DMS53 treated with DMSO at 0.1 percent for 48 hours (cell line): ENCODE results near the gene TM9SF4.
"Not testable (repeated sequence)": the region's sequence is repeated elsewhere in the genome, so short reads cannot be mapped to it uniquely, and the experiment has no call there.

Source experiments
- DNase-seq: peaks from one replicate; lab custom pipeline; 2025; ENCODE audit not compliant: unreplicated experiment; lab: John Stamatoyannopoulos, UW

The TM9SF4 gene

DNA sequence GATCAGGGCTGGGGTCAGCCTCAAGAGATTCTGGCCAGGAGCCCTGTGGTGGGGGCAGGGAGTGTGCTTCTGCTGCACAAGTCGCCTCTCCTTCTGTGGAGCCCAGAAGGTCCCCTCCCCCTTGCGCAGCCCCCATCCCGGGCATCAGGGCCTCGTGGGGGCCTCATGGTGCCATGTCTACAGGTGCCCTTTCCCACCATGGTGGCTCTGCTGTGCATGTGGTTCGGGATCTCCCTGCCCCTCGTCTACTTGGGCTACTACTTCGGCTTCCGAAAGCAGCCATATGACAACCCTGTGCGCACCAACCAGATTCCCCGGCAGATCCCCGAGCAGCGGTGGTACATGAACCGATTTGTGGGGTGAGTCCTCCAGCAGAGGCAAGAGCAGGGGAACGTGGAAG, 48.1 kb downstream of the TM9SF4 start:
- DNase-seq = no peak

DNA sequence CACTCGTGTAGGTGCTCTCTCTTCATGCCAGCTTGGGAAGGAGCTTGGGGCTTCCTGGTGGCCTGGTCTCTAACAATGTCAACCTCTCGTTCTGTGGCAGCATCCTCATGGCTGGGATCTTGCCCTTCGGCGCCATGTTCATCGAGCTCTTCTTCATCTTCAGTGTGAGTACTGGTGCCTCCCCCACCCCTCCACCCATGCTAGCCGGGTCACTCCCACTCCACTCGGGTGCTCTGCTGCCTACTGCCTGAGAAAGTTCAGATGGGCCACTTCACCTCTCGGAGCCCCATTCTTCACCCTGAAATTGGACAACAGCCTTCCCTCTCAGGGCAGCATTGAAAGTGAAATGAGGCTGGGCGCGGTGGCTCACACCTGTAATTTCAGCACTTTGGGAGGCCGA, 48.8 kb downstream of the TM9SF4 start:
- no peak for DNase-seq

DNA sequence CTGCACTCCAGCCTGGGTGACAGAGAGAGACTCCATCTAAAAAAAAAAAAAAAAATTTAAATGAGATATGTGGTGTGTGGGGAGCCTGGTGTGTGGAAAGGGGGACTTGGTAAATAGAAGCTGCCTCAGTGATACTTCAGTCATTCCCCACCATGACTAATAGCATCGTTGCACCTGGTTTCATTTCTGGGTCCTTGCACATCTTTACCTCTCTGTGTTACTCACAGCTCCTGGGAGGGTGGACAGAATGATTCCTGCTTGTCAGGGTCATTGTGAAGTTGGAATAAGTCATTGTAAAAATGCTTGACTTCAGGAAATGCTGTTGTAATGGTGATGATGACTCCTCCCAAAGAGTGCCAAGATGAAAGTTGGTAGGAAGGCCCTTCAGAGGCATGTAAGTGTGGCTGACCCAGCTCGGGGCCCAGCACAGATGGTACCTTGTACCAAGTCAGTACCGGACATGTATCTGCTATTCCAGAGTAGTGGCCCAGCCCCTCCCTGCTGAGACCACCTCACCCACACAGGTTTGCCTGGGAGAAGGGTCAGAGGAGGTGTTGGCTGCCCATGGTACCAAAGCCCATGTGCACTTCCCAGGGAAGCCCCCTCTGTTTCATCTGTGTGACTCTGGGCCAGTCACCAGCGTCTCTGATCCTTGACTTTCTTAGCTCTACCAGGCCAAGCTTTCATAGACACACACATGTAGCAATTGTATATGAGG, 49.6 kb downstream of the TM9SF4 start:
- no peak for DNase-seq

DNA sequence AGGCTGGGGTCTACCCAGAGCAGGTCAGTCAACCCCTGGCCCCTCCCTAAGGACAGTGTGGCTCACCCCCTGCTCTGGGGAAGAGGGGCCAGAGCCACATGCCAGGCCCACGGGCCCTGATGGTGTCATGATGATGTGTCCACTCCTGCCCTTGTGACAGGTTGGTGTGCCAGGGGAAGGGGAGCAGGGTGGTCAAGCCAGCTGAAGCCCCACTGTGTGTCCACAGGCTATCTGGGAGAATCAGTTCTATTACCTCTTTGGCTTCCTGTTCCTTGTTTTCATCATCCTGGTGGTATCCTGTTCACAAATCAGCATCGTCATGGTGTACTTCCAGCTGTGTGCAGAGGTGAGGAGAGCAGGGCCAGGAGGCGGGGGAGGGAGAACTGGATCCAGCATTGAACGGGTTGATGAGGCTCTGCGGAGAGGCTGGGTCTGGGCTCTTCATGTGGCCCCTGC, 50.3 kb downstream of the TM9SF4 start:
- no peak for DNase-seq

DNA sequence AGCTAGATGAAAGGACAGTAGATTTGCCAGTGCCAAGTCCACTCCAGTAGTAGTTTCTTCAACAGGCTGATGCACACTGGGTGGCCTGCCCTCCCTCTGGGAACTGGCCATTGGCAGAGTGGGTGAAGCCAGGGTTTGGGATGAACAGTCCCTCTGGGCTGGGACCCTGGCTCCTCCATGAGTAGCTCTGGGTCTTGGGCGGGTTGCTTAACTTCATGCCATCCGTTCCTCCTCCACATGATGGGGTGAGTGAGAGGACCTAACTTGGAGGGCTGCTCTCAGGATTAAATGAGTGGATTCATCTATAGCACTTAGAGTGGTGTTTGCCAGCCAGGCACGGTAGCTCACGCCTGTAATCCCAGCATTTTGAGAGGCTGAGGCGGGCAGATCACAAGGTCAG, 50.8 kb downstream of the TM9SF4 start:
- no peak for DNase-seq

DNA sequence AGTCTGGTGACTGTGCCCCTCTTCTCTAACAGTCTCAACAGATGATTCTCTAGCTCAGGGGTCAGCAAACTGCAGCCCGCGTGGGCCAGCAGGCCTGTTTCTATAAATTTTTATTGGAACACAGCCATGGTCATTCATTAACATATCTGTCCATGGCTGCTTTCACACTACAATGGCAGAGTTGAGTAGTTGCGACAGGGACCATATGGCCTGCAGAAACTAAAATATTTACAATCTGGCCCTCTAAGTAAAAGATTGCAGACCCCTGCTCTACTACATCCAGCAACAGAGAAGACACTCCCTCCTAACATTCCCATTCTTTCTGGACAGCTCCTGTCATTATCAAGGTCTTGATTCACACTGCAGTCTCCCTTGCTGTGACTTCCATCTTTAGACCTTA, 52.8 kb downstream of the TM9SF4 start:
- no peak for DNase-seq

DNA sequence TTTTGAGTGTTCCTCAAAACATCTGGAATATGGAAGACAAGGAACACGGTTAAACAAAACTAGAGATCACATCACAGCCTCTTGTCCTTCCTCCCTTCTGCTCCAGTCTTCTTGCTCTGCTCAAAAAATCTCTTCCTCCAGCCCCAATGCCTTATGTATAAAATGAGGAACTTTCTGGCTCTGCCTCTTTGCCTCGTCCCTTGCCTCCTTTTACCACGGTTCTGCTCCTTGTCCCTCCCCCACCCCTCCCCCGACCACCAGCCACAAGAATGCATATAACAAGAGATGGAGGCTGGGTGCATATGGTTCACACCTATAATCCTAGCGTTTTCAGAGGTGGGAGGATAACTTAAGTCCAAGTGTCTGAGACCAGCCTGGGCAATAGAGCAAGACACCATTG, 54.4 kb downstream of the TM9SF4 start:
- DNase-seq = no peak

DNA sequence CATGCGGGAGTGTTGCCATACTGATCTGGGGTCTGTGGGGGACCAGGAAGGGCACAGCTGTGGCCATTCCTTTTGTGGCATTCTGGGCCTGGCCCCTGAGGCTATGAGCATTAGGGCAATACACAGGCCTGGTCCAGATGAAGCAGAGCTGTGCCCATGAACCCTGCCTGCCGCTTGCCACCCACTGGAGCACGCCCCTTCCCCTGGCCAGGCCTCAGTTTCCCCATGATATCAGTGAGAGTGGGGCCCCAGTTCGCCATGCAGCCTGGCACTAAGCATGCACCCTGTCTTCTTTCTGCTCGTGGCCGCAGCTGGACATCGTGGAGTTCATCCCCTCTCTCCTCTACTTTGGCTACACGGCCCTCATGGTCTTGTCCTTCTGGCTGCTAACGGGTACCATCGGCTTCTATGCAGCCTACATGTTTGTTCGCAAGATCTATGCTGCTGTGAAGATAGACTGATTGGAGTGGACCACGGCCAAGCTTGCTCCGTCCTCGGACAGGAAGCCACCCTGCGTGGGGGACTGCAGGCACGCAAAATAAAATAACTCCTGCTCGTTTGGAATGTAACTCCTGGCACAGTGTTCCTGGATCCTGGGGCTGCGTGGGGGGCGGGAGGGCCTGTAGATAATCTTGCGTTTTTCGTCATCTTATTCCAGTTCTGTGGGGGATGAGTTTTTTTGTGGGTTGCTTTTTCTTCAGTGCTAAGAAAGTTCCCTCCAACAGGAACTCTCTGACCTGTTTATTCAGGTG, 55.6 kb downstream of the TM9SF4 start:
- no peak for DNase-seq

DNA sequence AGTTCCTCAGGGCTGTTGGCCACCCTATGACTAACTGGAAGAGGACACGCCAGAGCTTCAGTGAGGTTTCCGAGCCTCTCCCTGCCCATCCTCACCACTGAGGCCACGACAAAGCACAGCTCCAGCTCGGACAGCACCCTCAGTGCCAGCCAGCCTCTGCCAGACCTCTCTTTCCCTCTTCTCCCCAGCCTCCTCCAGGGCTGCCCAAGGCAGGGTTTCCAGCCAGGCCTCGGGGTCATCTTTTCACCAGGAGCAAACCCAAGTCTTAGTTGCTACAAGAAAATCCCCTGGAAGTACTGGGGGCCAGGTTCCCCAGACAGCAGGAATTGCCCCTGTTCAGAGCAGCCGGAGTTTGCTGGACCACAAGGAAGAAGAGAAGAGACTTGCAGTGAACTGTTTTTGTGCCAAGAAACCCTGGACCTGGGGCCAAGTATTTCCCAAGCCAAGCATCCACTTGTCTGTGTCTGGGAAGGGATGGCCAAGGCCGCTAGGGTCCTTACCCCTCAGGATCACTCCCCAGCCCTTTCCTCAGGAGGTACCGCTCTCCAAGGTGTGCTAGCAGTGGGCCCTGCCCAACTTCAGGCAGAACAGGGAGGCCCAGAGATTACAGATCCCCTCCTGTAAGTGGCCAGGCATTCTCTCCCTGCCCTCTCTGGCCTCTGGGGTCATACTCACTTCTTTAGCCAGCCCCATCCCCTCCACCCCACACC, 56.5 kb downstream of the TM9SF4 start:
- no peak for DNase-seq

DNA sequence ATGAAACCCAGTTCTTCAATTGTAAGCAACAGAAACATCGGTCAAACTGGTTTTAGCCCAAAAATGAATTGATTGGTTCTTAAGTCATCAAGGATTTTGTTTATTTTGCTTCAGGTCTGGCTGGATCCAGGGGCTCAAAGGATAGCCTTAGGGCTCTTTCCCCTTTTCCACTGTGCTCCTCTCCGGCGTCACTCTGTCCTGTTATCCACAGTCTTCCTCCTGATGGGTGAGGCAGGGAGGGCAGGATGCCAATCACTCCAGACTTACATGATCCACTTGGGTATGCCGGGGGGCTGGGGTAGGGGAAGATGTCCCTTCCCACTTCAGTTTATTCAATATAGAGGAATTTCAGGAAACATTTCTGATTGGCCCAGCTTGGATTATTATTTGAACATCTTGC, 58.0 kb downstream of the TM9SF4 start:
- DNase-seq = no peak

DNA sequence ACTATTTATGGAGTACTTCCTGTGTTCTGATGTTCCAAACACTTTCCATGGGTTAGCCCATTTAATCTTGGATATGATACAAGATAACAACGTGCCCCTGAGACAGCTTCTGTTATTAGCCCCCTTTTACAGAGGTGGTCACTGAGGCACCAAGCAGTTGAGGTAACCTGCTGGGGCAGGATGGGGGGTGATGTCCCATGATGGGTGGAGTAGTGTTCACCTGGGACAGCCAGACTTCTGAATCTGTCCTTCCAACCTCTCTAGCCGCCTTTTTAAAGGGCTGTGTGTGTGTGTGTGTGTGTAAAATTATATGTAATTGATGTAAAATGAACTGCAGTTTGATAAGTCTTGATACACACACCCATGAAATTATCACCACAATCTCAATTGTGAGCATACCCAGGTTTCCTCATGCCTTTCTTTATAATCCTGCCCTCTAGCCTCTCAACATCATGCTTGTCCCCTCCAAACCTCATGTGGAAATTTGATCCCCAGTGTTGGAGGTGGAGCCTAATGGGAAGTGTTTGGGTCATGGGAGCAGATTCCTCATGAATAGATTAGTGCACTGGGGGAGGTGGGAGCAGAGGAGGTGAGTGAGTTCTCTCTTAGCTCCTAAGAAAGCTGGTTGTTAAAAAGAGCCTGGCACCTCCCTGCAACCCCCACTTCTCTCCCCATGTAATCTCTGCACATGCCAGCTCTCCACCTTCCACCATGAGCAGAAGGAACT, 58.8 kb downstream of the TM9SF4 start:
- DNase-seq = no peak

DNA sequence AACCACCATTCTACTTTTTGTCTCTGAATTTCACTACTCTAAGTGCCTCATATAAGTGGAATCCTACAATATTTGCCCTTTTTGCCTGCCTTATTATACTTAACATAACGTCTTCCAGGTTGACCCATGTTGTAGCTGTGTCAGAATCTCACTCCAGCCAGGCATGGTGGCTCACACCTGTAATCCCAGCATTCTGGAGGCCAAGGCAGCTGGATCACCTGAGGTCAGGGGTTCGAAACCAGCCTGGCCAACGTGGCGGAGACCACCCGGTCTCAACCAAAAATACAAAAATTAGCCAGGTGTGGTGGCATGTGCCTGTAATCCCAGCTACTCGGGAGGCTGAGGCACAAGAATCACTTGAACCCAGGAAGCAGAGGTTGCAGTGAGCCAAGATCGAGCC, 68.2 kb downstream of the TM9SF4 start:
- DNase-seq = not testable (repeated sequence)

DNA sequence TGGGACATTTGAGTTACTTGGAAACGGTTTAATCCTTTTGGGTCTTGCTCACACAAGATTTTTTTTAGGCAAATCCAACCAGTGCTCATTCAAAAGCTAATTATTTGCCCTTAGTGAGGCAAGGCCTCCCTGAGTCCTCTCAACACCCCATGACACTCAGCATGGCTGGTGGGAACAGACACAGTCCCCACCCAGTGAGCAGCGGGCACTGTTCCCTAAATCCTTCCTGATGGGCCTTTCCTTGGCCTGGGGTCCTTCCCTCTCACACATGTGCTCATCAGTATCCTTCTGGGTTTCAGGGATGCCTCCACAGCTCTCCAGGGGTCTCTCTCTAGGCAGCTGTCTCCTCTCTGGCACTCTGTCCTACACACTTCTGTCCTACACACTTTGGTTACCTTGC, 70.0 kb downstream of the TM9SF4 start:
- no peak for DNase-seq

DNA sequence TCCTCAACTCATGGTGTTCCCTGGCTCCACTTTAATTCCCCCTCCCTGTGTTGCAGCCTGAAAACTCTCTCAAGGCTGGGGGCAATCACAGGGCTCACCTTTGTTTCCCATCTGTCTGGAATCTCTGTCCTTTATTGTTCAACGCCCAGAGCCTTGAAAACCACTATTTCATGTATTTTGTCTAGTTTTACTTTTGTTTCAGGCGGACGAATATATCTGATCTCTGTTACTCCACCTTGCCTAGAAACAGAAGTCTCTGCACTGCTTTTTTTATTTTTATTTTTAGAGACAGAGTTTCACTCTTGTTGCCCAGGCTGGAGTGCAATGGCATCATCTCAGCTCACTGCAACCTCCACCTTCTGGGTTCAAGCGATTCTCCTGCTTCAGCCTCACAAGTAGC, 70.4 kb downstream of the TM9SF4 start:
- no peak for DNase-seq

DNA sequence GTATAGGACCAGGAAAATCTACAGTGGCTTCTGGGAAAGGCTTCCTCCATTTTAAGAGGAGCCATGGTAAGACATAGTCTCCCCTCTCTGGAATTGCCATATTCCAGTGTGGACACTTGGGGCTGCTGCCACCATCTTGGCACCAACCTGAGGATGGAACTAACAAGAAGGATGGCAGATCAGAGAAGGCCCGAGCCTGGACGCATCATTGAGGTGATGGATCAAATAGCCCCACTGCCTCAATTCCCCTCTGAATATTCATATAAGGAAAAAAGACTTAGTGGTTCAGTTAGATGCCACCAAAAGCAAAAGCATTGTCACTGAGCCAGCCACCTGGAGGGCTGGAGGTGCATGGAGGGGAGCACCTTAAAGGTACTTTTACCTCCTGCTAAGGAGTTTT, 72.1 kb downstream of the TM9SF4 start:
- DNase-seq = no peak

DNA sequence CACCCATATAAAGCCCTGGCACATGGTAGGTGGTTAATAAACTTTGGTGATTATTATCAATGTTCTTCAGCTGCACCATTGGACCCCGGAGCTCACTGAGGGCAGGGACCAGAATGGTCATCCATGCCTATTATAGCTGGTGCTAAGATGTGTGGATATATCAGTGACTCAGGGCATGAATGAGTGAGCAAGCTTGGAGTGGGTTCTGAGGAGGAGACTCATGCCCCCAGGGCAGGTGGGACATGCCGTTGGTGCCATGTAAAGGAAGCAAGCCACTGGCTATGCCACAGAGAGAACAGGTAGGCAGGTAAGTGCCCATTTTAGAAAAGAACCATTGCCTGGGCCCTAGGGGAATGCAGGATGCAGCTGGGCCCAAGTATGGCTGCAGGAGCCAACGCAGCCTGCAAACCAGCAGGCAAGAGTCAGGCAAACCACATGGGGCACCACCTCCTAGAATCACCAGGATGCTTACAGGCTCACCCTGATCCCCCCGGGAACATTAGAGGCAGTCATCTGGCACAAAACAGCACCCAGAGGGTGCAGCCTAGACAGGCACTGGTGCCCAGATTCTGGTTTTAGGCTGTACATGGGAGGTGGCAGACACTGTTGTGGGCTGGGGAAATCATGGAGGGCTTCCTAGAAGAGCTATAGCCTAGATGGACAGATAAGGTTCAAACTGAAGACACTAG, 74.6 kb downstream of the TM9SF4 start:
- no peak for DNase-seq

DNA sequence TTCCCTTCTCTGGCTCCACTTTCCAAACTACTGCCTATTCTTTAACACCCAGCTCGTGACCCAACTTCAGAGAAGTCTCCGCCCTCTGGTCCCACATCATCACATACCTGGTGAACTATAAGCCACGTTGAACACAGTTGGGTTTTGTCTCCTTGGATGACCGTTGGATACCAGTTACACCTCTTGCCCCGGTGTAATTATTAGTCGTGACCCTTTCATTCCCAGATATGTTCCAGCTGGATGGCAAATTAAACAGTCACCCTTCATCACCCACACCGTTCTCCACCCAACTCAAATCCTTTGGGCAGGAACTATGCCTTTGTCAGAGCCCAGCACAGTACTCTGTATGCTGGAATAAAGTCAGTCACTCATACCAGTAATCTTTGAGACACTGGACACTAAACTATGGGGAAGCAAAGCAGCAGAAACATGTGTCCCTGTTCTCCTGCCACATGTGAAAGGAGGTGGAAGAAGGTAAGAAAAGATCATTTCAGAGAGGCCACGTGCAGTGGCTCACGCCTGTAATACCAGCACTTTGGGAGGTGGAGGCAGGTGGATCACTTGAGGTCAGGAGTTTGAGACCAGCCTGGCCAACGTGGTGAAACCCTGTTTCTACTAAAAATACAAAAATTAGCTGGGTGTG, 75.6 kb downstream of the TM9SF4 start:
- DNase-seq = no peak

DNA sequence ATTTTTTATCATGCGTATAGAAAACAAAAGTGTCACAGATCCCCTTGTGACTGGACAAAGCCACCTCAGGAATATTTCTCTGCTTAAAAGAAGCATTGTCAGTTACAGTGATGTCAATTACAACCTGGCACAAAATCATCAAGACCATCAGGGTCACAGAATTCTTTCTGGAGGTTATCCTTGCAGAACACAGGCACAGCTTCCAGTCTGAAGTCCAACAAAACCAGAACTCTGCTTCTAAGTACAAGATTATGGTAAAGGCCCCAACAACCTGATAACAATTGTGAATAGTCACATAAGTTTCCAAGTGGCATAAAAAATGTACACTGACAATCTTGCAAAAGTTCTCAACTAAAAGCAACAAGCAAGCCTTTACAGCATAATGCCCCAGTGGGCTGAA, 77.0 kb downstream of the TM9SF4 start:
- no peak for DNase-seq

DNA sequence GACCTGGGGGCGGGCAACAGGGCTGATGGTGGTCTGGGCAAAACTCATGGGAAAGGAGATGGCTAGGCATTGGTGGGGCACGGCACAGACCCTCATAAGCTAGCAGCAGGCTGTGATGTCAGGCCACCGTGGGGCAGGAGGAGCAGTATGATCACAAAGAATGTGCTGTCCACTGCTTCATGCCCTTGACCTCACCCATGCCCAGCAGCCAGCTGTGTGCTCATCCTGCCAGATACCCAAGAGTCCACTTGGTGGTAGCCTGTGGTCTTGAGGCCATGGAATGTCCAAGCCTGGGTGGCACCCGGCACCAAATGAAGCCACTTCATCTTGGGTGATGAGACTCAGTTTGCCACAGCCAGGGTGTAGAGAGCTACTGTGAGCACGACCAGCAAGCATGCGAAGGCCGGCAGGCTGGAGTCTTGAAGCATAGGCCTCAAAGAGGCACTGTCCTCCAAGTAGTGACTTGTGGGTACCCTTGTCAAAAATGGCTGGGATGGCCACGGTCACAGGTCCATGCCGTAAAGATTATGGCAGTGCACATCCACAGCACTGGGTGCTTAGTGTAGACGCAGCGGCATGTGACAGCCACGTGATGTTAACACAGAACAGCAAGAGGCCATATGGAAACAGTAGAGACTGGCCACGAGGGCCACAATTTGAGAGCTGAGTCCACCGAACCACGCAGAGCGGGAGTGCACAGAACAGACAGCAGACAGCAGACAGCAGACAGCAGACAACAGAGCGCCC, 79.0 kb downstream of the TM9SF4 start:
- no peak for DNase-seq

DNA sequence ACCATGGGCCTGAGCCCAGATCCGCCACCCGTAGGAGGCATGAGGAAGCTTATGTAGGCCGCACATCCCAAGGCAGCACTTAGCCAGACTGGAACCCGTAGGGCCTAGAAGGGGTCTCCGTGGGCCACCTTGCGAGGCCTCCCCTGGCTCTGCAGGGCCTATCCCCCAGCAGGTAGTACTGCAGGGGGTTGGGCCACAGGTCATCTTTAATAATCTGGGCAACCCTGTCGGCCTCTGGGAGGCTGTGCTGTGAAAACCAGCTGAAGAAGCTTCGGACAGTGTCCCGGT, 79.6 kb downstream of the TM9SF4 start:
- no peak for DNase-seq
